Esophagus squamous epithelium (tissue), 4 donors: ENCODE data around the gene PPP2R3C.

Experiments used
- CTCF ChIP-seq, 6 experiments: fragments of 450-650 bp in 4 of 6; fragments of 200-600 bp in 2 of 6; sonication (generic) in 2 of 6; IDR thresholded peaks; one replicate each; pipeline ENCODE4 v1.5.1; 2016 to 2019; ENCODE audit warnings: antibody characterized with exemption in 6 of 6, mild to moderate bottlenecking in 4 of 6, moderate library complexity in 4 of 6
- POLR2A ChIP-seq, 4 donors: fragments of 450-650 bp; IDR thresholded peaks; one replicate each; pipeline ENCODE4 v1.6.1; 2017; ENCODE audit warnings: antibody characterized with exemption in 4 of 4, mild to moderate bottlenecking in 4 of 4, moderate library complexity in 3 of 4

- no peak for TF ChIP-seq POLR2A (IDR thresholded peaks at IDR 0.05)
- no peak for TF ChIP-seq CTCF (IDR thresholded peaks at IDR 0.05)
These were observed 37.3 kb upstream of the PPP2R3C start for GRCh38 chr14:35158951-35159653.
